ENCODE results near the gene ART5.

DNA sequence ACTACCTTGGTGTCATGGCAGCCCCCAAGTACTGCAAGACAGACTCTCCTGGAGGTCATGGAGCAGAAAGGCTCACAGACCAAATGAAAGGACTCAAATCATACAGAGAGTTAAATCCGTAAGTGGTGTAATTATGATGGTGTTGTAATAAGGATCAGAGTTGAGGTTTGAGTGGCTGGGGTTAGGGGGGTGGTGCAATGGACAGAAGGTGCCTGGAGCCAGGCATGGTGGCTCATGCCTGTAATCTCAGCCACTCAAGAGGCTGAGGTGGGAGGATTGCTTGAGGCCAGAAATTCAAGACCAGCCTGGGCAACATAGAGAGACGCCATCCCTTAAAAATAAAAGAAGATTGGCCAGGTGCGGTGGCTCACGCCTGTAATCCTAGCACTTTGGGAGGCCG is 18.7 kb downstream of the ART5 start:
- TF ChIP-seq RAD21 (IDR thresholded peaks at IDR 0.05; ENCODE audit: low read length) = no peak
- no peak for TF ChIP-seq POLR2A (IDR thresholded peaks at IDR 0.05; ENCODE audit: low read depth, low read length)
- no peak for TF ChIP-seq MXI1 (IDR thresholded peaks at IDR 0.05; ENCODE audit: borderline replicate concordance, low read depth, low read length)
- TF ChIP-seq, protein P1, sequence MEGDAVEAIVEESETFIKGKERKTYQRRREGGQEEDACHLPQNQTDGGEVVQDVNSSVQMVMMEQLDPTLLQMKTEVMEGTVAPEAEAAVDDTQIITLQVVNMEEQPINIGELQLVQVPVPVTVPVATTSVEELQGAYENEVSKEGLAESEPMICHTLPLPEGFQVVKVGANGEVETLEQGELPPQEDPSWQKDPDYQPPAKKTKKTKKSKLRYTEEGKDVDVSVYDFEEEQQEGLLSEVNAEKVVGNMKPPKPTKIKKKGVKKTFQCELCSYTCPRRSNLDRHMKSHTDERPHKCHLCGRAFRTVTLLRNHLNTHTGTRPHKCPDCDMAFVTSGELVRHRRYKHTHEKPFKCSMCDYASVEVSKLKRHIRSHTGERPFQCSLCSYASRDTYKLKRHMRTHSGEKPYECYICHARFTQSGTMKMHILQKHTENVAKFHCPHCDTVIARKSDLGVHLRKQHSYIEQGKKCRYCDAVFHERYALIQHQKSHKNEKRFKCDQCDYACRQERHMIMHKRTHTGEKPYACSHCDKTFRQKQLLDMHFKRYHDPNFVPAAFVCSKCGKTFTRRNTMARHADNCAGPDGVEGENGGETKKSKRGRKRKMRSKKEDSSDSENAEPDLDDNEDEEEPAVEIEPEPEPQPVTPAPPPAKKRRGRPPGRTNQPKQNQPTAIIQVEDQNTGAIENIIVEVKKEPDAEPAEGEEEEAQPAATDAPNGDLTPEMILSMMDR (conservative IDR thresholded peaks at IDR 0.05; ENCODE audit: low read depth, low read length) = no peak
